Activated CD8-positive, alpha-beta memory T cell treated with anti-CD3 and anti-CD28 coated beads for 36 hours (primary cell): ENCODE measurements around the gene TOP2A. TPM values are rescaled to one million over a fixed set of nuclear protein-coding genes. Genes with fewer than 3 reads are reported as not detected.

Experiments used
- CTCF ChIA-PET: fragments of 350-600 bp; sonication (Branson Sonifier 250); formaldehyde crosslinking; loops from one replicate; lab custom pipeline; 2021; ENCODE audit warnings: antibody characterized with exemption; lab: Charles Lee
- POLR2A ChIA-PET: fragments of 350-600 bp; sonication (Branson Sonifier 250); formaldehyde crosslinking; loops from one replicate; lab custom pipeline; 2021; ENCODE audit warnings: antibody characterized with exemption; lab: Charles Lee
- total RNA-seq, 2 experiments: library from RNA; stranded (reverse); gene quantifications; one replicate each; pipeline ENCODE4 v1.2.3, GENCODE V29; 2021

The TOP2A gene
- total RNA-seq, 2 experiments from 2014 or later: 159 to 160 TPM

DNA sequence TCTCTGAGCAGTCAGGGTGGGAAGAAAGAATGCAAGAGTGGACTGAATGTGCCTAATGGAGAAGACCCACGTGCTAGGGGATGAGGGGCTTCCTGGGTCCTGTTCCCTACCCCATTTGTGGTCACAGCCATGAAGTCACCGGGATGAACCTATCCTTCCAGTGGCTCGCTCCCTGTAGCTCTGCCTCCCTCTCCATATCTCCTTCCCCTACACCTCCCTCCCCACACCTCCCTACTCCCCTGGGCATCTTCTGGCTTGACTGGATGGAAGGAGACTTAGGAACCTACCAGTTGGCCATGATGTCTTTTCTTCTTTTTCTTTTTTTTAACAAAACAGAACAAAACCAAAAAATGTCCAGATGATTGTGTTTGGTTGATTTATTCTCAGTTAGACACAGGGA is 39.7 kb upstream of the TOP2A start:
- ChIA-PET POLR2A (no interaction called here), CTCF (interaction anchor here (0.6 to 2.0 kb wide), 2 partner anchors 25 to 174 kb away, joined by 4 read pairs; no protein-coding TSS in a partner anchor)

DNA sequence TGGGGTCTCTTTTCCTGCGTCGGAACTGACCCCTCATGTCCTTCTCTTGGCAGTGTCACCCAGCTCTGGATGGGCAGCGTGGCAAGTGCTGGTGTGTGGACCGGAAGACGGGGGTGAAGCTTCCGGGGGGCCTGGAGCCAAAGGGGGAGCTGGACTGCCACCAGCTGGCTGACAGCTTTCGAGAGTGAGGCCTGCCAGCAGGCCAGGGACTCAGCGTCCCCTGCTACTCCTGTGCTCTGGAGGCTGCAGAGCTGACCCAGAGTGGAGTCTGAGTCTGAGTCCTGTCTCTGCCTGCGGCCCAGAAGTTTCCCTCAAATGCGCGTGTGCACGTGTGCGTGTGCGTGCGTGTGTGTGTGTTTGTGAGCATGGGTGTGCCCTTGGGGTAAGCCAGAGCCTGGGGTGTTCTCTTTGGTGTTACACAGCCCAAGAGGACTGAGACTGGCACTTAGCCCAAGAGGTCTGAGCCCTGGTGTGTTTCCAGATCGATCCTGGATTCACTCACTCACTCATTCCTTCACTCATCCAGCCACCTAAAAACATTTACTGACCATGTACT is 38.8 kb upstream of the TOP2A start:
- POLR2A ChIA-PET: no interaction called here
- CTCF ChIA-PET: interaction anchor here (2.0 kb wide), 1 partner anchor 25 kb away, joined by 4 read pairs; no protein-coding TSS in a partner anchor

DNA sequence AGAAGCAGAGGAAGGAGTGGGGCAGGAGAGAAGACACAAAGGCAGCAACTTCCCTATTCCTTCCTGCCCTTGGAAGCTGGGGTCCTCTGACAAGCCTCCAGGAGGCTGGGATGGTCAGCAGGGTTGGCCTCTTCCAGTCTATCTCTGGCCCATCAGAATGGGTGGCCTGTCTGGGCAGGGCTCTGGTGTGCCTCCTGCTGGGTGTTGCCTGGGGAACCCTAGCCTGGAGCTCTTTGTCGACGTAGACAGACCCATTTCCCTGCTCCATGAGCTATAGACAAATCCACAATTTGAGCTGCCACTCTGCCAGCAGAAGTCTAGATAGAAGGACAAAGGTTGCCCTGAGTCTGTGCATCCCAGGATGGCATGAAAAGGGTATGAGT is 36.9 kb upstream of the TOP2A start:
- CTCF ChIA-PET: no interaction called here
- POLR2A ChIA-PET: no interaction called here

DNA sequence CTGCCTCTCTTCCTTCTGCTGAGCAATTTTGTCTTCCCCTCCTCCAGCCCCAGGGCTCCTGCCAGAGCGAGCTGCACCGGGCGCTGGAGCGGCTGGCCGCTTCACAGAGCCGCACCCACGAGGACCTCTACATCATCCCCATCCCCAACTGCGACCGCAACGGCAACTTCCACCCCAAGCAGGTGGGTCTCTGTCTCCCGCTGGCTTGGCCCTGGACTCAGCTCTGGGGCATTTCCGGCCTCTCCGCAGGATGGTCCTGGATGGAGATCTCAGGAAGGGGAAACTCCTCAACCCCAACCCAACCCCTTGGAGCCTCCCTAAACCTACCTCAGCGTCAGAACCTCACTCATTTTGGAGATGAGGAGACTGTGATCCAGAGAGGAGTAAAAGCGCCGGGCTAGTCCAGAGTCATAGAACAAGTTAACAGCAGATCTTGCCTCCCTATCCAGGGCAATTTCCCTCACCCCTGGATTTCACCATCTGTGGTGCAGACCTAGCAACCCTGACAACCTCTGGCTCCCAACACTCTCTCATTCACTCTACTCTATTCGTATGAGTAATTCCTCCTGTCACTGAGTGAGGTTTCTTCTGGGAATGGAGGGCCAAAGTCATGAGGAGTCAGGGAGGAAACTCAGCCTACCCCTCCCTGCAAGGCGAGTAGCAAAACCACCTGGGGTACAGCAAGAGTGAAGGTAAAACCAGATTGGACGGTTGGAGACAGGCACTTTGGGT is 36.4 kb upstream of the TOP2A start:
- POLR2A ChIA-PET: no interaction called here
- CTCF ChIA-PET: interaction anchor here (0.6 kb wide), 1 partner anchor 353 kb away, joined by 3 read pairs; no protein-coding TSS in a partner anchor

DNA sequence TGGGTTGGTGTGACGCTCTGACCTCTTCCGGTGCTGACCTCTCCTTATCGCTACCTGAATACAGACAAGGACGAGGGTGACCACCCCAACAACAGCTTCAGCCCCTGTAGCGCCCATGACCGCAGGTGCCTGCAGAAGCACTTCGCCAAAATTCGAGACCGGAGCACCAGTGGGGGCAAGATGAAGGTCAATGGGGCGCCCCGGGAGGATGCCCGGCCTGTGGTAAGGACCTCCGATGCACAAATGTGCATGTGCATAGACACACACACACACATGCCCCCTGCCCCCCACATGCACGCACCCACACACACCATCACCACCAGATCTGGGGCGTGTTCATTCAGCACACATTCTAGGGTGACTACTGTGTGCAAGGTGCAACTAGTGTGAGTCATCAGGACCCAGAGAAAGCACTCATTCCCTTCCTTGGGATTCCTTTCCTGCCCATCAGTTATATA is 35.3 kb upstream of the TOP2A start:
- CTCF ChIA-PET: no interaction called here

DNA sequence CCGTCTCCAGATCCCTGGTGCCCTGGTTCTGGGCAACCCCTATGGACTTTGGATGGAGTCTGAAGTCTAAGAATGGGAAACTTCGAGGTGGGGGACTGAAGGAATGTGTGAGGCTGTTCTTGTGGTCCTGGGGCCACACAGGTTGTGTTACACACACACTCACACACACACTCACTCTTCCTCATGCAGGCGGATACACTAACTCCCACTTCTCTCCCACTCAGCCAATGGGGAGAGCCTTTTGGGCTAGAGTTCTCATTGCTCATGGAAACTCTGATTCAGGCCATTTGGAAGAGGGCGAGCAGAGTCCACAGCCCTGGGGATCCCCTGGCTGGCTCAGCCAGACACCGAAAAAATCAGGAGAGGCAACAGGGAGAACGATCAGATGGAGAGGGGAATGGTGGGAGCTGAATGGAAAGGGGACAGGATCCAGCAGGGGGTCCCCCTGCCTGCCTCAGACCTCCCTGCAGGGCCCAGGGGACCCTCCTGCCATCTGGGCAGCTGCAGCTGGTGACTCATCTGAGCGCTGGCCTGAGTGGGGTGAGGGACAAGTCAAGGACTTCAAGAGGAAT is 34.6 kb upstream of the TOP2A start:
- POLR2A ChIA-PET: no interaction called here
- CTCF ChIA-PET: interaction anchor here (1.1 to 1.2 kb wide), 2 partner anchors 11 to 24 kb away, joined by 3 read pairs; no protein-coding TSS in a partner anchor

More for the DNA sequence above, 35.3 kb upstream of the TOP2A start:
- POLR2A ChIA-PET: no interaction called here

DNA sequence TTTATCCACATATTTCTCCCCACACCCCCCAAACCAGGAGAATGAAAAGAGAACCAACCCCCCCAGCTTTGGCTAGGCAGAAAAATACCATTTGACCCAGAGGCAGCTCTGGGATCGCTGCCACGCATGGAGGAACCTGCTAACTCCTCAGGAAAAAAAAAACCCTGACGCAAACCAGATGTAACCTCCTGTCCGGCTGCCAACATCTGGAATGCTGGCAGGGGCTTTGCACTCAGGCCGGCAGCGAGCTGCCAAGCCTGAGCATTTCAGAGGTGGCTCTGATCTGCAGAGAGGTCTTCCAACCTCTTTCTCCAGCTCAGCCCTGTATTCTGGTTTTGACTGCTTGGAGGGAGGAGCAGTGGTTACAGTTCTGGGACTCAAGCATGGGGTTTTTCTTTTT is 33.7 kb upstream of the TOP2A start:
- ChIA-PET POLR2A (no interaction called here), CTCF (interaction anchor here (0.8 to 1.2 kb wide), 5 partner anchors 10 to 93 kb away, joined by 3 to 4 read pairs (median 3); no protein-coding TSS in a partner anchor)

DNA sequence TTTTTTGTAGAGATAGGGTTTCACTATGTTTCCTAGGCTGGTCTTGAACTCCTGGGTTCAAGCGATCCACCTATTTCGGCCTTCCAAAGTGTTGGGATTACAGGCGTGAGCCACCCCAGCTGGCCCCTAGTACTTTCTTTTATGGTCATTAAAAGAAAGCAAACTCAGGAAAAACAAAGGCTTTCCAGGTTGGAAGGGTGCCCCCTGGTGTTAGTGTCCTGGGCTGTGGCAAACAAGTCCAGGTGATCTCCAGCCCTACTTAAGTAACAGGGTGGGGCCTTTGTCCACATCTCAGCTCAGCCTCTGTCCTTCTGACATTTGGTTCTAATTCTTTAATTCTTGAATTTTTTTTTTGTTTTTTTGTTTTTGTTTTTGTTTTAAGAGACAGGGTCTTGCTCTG is 32.5 kb upstream of the TOP2A start:
- POLR2A ChIA-PET: no interaction called here
- CTCF ChIA-PET: interaction anchor here (0.7 to 1.8 kb wide), 5 partner anchors 18 to 155 kb away, joined by 3 to 5 read pairs (median 3); no protein-coding TSS in a partner anchor

DNA sequence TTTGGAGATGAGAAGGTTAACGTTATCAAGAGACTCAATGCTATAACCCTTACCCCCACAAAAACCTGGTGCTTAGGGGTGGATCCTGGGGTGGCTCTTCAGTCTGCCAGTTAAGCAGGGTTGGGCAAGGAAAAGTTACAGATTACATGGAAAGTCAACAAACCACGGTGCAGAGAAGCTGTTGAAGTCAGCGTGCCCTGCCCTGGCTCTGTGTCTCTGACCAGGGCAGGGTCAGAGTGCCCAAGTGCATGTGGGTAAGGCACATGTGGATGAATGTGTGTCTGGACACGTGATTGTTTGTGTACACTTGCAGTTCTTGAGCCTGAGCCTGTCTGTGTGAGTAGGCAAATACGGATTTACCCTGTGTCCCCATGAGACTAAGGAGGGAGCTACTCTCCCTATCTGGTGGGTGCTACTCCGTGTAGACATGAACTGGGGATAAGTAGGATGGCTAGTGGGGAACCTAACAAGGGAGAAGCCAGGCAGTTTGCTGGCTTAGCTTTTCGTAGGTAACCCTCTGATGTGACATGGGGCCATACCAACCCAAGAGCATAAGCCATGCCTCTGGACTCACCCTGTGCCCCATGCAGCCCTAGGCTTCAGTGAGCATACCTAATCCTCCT is 31.1 kb upstream of the TOP2A start:
- POLR2A ChIA-PET: no interaction called here
- CTCF ChIA-PET: interaction anchor here (1.3 to 2.8 kb wide), 5 partner anchors 27 to 111 kb away, joined by 3 to 8 read pairs (median 5); no protein-coding TSS in a partner anchor

DNA sequence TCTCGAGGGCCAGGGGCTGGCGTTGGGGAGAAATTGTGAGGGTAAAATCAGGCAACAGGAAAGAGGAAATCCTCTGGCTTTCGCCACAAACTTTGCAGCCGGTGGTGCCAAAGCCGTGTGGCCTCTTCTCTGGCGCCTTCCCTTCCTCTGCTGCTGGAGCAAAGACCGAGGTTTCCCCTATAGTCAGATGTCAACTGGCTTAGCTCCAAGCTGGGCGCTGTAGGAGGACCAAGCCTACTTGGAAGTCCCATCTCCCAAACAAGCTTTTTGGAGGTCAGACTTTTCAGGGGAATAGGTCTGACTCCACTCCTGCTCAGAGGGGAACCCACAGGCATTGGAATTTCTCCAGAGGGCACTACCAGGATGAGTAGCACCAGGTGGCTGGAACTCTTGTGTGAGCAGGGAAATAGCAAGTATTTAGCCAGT is 30.5 kb upstream of the TOP2A start:
- ChIA-PET CTCF (interaction anchor here (0.5 to 2.8 kb wide), 5 partner anchors 28 to 112 kb away, joined by 3 to 8 read pairs (median 4); no protein-coding TSS in a partner anchor), POLR2A (no interaction called here)

DNA sequence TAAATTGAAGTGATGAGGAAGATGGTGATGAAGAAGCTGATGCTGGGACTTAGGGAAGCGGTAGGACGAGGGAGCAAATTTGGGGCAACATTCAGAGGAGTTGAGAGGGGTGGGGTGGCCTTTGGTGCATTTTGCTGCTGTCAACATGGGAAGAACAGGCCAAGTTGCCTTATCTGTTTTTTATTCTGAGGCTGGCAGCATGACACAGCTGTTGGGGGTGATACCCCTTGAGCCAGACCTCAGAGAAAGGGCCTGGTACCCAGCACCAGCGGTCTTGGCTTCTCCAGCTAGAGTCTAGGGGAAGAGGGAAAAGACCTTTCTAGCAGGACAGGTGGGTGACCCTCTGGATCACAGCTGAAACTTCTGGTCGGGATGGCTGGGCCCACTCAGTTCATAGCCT is 30.1 kb upstream of the TOP2A start:
- POLR2A ChIA-PET: no interaction called here
- CTCF ChIA-PET: interaction anchor here (0.5 to 2.8 kb wide), 6 partner anchors 28 to 112 kb away, joined by 3 to 8 read pairs (median 3); no protein-coding TSS in a partner anchor

DNA sequence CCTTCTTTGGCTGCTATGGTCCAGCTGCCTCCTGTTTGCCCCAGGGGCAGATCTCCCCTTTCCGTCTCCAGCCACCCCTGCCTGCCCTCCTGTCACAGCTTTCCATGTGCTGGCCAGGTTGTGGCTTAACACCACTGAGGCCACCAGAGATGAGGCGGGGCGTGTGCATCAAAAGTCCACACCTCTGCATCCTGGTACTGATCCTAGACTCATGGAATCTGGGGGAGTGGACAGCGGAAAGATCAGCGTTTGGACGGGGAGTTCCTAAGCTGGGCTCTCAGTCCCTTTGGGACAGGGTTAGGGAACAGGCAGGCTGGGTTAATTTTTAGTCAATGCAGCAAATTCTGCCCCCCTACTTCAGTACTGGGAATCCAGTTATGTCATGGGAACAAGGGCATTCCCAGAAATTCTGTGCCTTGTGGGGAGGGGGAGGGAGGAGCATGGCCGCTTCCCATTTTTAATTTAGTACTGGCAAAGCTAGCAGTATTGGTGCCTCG is 29.5 kb upstream of the TOP2A start:
- POLR2A ChIA-PET: no interaction called here
- CTCF ChIA-PET: interaction anchor here (0.7 to 2.8 kb wide), 5 partner anchors 29 to 113 kb away, joined by 3 to 8 read pairs (median 5); no protein-coding TSS in a partner anchor

DNA sequence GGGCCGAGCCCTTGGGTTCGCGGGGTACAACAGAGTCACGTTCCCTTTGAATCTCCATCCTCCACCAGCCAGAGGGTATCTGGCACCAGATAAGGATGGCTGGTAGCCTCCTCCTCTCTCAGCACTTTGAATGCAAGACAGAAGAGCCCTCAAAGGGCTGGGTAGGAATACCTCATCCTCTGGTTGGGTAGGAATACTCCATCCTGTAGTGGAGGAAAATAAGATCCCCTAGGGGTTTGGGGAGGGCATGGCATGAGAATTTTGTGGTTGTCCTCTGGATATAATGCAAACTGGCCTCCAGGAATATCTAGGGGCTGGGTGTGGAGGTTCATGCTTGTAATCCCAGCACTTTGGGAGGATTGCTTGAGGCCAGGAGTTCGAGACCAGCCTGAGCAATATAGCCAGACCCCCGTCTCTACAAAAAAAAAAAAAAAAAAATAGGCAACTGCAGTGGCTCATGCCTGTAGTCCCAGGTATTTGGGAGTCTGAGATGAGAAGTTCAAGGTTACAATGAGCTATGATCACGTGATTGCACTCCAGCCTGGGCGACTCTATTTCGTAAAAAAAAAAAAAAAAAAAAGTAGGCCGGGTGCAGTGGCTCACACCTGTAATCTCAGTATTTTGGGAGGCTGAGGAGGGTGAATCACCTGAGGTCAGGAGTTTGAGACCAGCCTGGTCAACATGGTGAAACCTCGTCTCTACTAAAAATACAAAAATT is 28.2 kb upstream of the TOP2A start:
- POLR2A ChIA-PET: interaction anchor here (1.2 kb wide), 1 partner anchor 97 kb away, joined by 3 read pairs; no protein-coding TSS in a partner anchor
- CTCF ChIA-PET: interaction anchor here (0.7 to 2.9 kb wide), 3 partner anchors 87 to 1888 kb away, joined by 4 to 33 read pairs (median 6); no protein-coding TSS in a partner anchor

DNA sequence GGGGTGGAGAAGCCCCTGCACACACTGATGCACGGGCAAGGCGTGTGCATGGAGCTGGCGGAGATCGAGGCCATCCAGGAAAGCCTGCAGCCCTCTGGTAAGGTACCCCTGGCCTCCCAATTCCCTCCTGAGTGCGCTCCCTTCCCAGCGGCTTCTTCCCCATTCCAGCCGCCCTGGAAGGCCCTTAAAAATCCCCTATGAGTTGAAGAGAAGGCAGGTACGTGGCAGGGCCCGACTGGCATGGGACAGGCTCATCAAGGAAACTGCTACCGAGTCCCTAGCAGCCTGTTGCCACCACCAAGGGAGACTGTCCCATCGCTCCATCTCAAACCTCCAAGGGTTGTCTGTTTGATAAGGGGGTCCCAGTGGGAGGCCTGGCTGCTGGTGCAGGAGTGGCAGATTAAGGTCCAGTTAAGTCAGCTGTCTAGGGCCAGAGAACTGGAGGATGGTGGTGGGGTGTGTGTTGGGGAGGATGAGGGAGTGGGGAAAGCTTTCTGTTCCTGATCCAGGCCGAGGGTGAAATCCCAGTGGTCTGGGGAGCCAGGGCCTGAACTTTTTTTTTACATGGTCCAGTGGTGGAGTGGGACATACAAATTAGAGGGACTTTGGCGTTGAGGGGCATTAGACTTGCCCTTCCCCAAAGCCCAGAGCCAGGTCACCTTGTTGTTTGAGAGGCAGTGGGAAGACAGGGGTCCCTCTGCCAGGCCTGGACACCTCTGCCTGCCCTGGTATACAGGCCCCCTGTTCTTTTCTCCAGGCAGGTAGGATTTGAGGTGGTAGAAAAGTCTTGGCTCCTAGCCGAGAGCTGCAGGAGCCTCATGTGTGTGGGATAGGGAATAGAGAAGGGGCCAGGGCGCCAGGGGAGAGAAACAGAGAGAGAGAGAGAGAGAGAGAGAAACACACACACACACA is 26.5 kb upstream of the TOP2A start:
- CTCF ChIA-PET: interaction anchor here (0.6 to 2.9 kb wide), 14 partner anchors 16 to 196 kb away, joined by 3 to 33 read pairs (median 4); no protein-coding TSS in a partner anchor
- POLR2A ChIA-PET: interaction anchor here (1.2 kb wide), 1 partner anchor 99 kb away, joined by 3 read pairs; no protein-coding TSS in a partner anchor

DNA sequence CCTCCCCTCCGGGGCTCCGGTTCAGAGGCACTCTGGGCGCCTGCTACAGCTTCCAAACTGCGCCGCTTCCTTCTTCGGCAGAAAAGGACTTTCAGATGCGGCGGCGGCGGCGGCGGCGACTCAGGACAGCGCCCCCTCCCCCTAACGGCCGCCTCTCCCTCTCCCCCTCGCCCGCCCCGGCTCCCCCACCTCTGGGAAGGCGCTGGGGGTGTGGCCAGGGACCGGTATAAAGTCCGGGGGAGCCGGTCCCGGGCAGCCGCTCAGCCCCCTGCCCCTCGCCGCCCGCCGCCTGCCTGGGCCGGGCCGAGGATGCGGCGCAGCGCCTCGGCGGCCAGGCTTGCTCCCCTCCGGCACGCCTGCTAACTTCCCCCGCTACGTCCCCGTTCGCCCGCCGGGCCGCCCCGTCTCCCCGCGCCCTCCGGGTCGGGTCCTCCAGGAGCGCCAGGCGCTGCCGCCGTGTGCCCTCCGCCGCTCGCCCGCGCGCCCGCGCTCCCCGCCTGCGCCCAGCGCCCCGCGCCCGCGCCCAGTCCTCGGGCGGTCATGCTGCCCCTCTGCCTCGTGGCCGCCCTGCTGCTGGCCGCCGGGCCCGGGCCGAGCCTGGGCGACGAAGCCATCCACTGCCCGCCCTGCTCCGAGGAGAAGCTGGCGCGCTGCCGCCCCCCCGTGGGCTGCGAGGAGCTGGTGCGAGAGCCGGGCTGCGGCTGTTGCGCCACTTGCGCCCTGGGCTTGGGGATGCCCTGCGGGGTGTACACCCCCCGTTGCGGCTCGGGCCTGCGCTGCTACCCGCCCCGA is 25.7 kb upstream of the TOP2A start, which contains the start of gene IGFBP4:
Gene IGFBP4 (plus strand): TSS at position 255 of the 792 bp plus-strand sequence. CDS start 286 bp downstream, at position 541.
- POLR2A ChIA-PET: interaction anchor here (0.7 kb wide), 1 partner anchor 112 kb away, joined by 3 read pairs; no protein-coding TSS in a partner anchor
- CTCF ChIA-PET: interaction anchor here (0.7 to 2.9 kb wide), 15 partner anchors 12 to 117 kb away, joined by 3 to 33 read pairs (median 4); no protein-coding TSS in a partner anchor
